ENCODE measurements around the gene BCAS3.
"Not testable (repeated sequence)": the region's sequence is repeated elsewhere in the genome, so short reads cannot be mapped to it uniquely, and the experiment has no call there.

BCAS3 gene

DNA sequence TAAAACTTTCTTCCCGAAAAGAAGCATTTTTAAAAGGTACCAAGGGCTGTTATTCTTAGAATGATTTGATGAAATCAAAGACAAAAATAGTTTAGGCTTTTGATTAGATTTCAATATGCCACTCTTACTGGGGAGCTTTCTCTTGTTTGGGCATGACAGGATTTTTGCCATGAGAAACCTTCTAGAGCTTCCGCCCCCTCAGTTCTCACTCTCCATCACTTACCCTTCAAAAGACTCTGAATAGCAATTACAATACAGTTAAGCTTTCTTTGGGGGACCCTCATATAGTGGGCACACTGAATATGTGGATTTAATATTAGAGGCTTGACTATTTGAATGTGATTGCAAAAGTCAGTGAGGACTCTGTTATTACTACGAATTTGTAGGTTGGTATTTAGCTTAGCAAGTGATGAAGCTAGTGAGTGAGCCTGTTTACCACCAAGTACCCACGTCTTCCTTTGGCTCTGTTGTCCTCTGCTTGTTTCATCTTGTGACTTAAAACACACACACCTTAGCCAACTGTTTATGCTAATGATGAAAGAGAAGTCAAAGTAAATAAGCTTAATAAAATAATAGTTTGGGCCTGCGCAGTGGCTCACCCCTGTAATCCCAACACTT is 563.3 kb downstream of the BCAS3 start:
- DNase-seq = no peak

DNA sequence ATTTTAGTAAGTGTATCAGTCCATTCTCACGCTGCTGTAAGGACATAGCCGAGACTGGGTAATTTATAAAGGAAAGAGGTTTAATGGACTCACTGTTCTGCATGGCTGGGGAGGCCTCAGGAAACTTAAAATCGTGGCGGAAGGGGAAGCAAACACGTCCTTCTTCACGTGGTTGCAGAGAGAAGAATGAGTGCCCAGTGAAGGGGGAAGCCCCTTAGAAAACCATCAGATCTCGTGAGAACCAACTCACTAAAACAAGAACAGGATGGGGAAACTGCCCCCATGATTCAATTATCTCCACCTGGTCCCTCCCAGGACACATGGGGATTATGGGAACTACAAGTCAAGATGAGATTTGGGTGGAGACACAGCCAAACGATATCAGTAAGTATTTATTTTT is 567.3 kb downstream of the BCAS3 start:
- not testable (repeated sequence) for DNase-seq

DNA sequence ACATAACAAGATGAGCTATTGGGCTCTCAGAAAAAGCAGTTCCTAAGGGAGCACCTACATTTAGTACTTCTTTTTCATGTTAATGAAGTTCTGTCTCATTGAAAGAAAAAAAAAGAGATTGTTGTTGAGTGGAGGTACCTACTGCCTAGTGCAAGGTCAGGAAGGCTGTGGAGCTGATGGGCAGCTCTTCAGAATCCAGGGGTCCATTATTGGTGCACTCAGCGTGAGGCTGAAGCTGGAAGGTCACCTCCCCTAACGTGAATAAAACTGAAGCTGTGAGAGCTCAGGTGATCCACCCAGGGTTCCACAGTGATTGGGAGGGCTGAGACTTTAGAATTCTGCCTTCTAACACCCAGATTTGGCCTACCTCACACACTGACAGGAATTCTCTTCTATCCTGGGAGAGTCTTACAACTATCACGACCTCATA is 568.1 kb downstream of the BCAS3 start:
- DNase-seq = no peak

DNA sequence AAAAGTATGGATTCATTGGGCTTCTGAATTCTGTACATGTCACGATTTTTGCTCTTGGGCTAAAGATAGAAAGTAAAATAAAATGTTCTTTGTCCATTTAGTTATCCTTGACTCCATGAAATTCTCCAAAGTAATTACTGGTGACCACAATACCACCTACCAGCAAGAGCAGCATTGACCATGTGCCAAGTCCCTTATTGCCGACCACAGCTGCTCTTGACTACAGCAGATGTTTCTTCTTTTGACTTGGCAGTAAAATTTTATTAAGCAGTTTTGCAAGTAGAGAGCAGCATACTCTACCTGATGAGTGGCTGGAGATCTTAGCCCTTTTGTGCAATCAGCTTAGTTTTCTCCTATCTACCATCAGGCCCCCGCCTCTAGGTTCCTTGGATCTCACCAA is 569.8 kb downstream of the BCAS3 start:
- DNase-seq = no peak

DNA sequence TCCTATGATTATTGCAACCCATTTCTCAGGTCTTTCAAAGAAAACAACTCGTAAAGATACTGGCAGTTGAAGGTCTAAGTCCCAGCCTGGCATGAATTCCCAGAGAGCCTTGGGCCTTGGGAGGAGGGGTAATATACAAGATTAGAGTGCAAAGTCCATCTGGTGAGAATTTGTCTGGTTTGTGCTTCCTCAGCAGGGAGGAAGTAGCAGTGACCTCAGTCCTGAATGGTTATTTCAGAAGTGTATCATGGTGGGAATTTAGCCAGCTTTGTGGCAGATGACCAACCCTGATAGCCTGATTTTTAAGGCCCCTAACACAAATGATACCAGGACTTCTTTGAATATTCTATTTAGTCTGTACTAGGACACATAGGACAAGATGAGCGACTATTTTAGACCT is 570.7 kb downstream of the BCAS3 start:
- no peak for DNase-seq

DNA sequence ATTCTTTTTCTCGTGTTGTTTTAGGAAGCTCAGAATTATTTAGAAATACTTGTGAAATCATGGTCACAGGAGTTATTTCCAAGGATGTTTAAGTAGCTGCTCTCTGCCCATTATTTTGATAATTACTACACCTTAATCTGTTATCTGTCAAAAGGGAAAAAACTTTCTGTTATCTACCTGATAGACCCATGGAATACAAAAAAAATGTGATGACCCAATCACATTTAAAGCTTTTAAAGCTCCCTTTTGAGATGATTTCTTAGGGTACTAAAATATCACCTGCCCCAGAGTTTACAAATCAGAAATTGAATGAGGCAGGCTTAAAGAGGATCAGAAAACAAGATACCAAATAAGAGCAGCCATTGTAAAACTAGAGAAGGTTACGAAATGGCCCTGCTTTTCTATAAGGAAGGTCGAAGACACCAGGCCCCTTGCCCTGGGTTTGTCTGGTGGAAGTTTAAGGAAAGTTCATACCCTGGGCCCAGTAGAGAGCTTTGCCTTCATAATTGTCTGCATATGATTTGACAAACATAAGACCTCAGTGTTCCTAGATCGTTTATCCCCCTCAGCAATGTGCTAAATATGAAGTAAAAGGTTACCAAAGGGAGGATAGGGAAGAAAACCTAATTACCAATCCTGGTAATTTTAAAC is 572.1 kb downstream of the BCAS3 start:
- DNase-seq = no peak

DNA sequence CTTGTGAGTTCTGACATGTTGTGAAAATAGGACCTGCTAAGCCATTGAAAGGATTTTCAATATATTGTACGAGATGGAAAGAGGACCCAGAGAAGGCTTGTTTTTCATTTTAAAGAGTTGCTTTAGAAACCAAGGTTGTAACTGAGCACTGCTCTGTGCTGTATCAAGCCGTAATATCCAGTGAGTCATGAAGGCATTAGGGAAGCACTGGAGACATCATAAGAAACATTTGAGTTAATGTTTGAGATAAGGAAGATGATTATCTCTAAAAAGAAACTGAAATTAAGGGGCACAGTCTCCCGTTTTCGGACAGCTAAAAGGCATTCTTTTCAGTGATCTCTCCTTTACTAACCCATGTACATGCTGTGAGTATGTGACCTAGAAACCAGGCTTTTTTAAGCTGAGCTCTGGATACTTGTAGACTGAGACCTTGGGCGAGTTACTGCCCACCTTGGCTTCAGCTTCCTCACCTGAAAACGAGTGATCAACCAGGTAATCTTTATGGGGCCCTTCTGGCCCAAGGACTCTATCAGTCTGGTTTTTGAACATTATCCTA is 572.8 kb downstream of the BCAS3 start:
- no peak for DNase-seq

DNA sequence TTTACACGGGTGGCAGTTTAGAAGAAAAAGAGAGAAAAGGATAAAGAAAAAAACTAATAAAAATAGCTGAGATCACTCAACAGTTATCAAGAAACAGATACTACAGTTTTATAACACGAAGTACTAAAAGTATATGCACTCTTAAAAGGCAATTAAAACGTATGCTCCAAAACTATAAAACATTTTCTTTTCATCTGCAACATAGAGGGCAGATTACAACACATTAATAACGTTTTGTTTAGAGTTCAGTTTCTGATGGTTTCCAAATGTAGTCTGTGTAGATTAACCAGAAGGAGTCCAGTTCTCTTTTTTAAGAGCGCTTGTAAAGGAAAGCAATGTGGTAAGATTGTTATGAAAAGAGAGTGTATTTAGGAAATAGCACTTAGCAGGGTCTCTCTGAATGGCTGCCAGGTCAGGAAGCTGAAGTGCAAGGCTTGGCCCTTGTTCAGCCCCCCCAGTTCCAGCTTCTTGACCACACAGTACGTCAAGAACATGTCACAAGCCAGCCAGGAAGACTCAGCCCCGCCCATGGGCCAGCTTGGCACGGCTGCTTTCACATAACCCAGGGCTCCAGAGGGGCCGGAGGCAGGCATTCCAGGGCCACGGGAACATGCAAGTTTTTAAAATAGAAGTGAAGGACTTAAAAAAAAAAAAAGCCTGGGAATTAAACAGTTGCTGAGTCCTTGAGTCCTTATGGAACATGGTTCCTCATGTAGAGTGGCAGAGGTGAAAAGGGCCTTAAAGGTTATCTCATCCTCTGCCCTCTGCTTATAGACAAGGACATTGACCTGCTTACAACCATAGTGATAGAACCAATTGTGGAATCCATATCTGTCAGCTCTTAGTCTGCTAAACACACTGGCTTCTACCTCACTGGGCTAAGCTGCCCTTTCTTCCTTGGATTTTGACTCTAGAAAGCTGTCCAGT is 574.6 kb downstream of the BCAS3 start:
- no peak for DNase-seq

DNA sequence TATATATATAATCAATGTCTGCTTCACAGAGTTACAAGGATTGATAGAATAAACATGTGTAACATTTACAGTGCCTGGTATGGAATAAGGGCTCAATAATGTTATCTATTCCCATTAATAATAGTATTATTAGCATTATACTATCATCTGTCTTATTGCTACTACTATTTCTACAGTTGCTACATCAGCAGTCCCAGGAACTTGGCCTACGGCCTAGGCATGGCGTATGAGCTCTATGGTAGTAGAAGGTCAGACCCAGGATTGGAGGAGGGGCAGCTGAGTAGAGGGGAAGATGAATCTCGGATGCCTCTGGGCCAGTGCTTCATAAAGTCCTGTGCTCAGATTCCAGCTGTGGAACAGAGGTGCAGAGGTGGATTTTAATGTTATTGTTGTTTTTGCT is 575.7 kb downstream of the BCAS3 start:
- DNase-seq = no peak

DNA sequence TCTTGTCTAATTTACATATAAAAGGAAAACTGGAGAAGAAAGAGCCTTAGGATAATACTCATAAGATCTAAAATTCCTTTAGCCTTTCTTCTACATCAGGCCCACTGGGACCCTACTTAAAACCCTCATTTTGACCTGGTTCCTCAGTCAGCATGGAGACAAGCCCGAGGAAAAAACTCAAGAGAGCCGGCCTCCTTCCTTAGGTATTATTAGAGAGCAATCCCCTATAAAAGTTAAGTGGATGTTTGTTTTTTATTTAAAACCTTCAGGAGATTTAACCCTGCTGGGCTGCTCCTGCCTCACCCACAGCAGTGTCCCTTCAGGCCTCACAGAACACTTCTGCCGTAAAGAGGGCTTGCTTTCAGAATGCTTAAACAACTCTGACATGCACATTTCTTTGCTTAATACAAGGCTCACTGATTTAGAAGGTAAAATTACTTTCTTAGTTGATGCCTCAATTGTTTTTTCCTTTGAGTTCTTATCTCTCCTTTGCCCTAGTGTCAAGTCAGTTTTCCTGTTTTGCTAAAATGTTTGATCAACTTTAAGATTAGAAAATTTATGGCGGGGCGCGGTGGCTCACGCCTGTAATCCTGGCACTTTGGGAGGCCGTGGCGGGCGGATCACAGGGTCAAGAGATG is 576.4 kb downstream of the BCAS3 start:
- no peak for DNase-seq

DNA sequence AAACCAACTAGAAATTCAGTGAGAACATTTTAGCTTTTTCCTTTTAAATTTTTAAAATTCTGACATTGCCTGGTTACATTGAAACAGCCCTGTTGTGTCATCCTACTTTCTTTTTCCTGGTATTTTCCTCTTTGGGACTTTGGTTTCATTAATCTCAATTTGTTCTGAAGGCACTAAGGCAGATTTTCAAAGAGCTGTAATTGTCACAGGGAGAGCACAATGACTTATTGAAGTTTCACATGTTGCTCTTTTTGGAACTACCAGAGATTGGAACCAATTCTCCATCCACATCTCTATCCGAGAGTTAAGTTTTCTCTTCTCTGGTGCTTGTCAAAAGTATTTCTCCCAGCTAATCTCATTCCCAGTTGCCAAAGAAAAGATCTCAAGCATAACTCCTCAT is 577.3 kb downstream of the BCAS3 start:
- DNase-seq = no peak

DNA sequence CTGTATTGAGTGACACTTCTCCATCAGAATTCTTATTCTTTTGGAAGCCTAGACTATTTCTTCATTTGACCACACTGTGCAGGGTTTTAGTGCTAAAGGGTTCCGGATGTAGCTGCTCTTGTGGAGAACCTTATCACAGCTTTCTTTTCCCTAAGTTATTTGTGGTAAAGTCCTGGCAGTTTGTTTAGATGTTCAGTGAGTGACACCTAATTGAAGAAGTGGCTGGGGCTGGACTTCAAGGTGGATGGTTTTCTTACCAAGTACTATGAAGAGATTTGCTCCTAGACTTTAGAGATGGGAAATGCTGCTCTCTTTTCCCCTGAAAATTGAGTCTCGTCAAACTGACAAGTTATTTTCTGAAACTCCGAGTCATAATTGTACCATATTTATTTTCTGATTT is 578.0 kb downstream of the BCAS3 start:
- DNase-seq = no peak

DNA sequence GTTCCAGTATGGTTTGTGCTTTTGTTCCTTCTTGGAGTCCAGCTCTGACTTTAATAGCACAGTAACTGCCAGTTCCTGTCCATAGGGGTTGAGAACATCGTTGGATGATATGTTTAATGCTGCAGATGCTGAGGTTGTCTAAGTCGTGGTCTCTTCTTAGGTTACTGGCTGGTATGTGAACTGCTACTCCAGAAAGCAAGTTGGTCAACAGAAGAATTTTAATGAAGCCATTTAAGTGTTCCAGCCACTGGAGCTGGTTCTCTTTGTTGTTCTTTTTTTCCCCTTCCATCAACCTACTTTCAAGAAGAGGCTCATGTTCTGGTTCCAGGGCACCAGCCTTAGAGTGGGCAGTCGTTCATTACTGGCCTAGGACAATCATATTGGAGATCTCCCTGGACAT is 581.7 kb downstream of the BCAS3 start:
- DNase-seq = no peak

DNA sequence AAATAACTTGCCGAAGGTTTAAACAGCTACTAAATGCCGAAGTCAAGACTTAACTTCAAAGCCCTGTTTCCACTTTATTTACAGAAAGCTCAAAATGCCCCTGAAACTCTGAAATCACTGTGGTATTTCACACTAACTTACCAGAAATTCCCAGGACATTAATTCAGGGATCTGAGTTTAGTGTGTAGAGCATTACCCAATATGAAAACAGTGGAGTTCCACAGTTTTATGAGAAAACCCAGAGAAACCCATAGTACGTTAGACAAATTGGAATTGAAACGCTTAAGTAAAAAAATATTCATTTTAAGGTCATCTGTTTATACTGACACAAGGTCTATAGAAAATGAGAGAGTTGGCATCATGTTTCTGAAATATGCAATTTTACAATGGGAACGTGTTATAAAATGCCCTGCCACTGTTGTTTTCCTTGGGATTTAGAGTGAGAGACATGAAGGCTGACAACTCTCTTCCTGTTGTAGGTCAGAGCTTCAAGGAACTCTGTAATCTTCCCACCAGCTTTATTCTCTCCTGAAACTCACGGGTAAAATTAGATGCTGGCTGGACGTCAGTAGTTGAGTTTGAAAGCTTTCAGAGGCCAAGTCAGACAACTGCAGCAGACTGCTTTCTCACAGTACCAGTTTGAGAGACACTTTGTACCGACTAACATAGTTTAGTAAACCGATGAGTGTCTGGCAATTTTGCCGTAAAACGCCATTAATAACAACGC is 582.6 kb downstream of the BCAS3 start:
- DNase-seq = no peak

DNA sequence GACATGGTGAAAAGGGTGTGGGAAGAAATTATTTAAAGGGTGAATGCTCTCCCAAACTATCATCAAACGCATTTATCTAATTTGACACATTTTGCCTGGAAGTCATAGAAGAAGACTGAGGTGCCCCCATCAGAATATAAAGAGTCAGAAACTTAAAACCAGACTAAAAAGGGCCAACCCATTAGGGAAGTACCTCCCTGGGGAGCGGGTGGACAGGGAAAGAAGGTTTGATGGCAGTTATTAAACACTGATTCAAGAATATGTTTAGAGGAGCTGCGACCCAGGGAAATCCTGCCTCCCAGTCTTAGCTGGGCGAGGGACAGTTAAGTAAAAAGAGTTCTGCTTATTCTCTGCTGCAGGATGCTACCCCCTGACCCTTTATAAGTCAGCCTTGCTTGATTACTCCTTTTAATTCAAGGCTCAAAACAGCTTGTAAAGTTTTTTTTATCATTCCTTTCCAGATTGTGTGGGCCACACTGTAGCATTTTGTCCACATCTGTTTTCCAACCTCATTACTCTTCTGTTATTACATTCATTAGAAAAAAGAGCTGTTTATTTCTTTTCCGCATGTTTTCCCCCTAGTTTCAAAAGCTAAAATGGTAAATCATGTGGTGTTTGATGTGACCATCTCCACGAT is 583.5 kb downstream of the BCAS3 start:
- DNase-seq = no peak

DNA sequence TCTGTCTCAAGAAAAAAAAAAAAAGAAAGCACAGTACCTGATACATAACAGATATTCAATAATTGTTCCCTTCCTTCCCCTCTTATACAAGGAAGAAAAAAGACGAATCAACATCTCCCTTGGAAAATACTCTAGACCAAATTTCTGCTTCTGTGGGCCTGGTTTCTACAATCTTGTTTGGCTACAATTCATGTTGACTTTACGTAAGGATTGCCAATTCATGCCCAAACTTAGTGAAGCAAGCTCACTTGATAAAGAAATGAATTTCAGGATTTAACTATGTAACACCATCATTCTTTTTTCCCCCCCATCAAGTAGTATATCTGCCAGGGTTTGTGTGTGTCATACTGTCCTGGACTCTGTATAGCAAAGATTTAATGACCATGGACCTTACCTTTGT is 587.7 kb downstream of the BCAS3 start:
- no peak for DNase-seq

DNA sequence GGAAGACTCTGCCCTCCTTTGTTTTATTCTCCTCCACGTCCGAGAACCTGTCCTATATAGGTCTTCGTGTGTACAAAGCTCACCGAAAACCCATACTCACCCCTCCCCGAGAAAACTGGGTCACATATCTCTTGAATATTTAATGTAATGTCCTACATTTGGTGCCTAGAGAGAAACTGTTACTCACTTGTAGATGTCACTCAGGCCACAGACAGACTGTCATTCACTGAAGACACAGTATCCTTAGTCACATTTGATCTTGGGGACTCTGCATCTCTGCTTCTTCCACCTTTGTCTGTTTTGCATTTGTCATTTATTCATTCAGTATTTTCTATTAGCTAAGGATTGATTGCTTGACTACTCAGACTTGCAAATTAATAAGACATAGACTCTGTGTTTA is 590.2 kb downstream of the BCAS3 start:
- no peak for DNase-seq

DNA sequence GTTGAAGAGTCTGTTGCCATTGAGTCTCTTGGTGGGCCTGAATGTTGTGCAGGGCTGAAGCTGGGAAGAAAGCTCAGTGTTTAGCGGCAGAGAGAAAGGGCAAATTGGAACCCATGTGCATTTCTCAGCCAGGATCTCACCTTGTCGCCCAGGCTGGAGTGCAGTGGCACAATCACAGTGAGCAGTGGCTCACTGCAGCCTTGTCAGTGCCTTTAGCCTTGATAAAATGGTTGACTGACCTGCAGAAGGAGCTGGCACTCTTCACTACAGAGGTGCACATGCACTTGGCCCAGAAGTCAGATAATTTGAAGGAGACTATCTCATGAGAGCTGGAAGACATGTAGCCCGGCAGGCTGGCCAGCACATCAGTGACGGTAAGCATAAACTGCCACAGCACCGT is 597.7 kb downstream of the BCAS3 start:
- no peak for DNase-seq

DNA sequence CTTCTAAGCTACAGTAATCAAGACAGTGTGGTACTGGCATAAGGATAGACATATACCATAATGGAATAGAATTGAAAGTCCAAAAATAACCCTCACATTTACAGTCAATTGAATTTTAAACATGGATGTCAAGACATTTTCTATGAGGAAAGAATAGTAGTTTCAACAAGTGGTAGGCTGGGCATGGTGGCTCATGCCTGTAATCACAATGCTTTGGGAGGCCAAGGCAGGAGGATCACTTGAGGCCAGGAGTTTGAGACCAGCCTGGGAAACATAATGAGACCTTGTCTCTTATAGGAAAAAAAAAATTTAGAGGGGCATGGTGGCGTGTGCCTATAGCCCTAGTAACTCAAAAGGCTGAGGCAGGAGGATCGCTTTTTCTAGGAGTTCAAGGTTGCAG is 599.2 kb downstream of the BCAS3 start:
- DNase-seq = no peak

DNA sequence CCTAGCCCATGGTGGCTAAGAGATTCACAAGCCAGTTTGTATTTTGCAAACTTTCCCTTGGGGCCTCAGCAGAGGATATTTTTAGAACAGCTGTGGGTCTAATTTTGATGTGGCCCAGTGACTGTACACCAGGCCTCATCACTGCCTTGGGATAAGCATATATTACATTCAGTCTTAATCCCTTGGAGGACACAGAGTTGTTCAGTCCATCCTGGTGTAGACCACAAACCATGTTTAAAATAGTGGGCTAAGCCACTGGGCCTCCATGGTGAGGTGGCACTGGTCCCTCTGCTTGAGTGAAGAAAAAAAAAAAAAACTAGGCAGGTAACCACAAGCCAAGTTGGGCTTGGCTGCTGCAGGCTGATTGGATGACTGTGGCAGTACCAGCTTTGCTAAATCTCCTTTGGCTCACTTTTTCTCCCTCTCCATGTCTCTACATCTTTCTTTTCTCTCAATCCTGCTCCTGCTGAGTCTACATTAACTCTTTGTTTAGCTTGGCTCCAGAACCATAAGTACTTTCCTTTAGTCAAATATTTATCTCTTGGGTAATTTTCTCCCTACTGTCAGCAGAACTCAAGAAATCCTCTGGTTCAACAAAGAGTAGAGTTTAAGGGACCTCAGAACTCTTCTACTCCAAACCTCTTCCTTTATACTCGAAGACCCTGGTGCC is 602.0 kb downstream of the BCAS3 start:
- no peak for DNase-seq

DNA sequence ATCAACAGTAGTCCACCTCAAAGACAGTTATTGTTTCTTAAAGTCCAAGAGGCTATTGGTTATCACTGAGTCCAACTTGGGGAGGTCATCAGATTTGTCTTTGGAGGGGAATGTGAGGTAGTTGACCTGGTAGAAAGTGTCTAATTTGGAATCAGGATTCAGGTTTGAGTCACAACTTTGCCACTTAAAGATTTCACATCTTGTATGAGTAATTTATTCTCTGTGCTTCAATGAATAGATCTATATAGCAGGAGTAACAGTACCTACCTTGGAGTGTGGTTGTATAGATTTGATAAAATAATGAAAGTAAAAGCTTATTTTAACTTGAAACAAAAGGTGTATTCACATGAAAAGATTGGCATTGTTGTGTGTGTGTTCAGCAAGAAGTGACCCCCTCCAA is 602.7 kb downstream of the BCAS3 start:
- DNase-seq = no peak
